Stimulated activated naive CD4-positive, alpha-beta T cell (primary cell): ENCODE results near the gene PACRG.

Experiments used
- DNase-seq, 6 experiments: peaks; one replicate each; lab custom pipeline; 2025; lab: John Stamatoyannopoulos, UW

The PACRG gene

GRCh38 chr6:163010145-163010544 lies 282.4 kb downstream of the PACRG start:
- DNase-seq: no peak

- DNase-seq: no peak
Measured at GRCh38 chr6:163014736-163015135, 287.0 kb downstream of the PACRG start.

GRCh38 chr6:163017801-163018200 lies 290.0 kb downstream of the PACRG start:
- no peak for DNase-seq

- DNase-seq: no peak
Measured at GRCh38 chr6:163019926-163020325, 292.2 kb downstream of the PACRG start.

- no peak for DNase-seq
Measured at GRCh38 chr6:163021054-163021453, 293.3 kb downstream of the PACRG start.

GRCh38 chr6:163023700-163024099 lies 295.9 kb downstream of the PACRG start:
- no peak for DNase-seq

- DNase-seq: no peak
Measured at GRCh38 chr6:163026893-163027292, 299.1 kb downstream of the PACRG start.

DNA sequence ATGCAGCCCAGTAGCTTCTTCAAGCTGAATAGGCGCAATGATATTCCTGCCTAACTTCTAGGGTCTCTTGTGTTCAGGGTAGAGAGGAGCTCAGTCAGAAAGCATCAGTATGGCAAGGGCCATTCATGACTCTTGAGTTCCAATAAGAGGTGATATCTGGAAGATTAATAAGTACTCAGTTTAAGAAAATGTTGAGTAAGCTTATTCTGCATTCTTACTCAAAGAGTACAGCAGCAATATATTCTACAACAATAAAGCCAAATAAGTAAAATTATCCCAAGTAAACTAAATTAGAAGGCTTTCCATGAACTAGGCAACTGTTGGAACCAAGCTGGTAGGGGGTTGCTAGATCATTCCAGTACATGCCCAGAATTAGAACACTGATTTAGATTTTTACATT lies 303.2 kb downstream of the PACRG start:
- DNase-seq: no peak

GRCh38 chr6:163031931-163032330 lies 304.2 kb downstream of the PACRG start:
- no peak for DNase-seq

- no peak for DNase-seq
Measured at GRCh38 chr6:163036160-163036645, 308.4 kb downstream of the PACRG start.

DNA sequence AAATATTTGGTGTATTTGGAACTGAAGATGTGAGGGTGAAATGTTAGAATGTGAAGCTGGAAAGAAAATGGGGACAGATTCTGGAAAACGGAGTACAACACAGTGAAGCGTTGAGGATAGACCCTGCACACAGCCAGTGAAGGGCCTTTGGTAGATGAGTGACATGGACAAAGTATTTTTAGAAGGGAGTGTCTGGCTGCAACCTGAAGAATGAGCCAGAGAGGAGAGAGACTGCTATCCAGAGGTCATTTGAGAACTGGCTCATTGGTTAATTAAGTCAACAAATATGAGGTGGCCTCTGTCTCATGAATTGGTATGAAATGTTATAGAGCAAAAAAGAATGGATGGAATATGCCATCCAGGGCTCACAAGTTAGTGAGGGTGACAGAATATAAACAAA lies 310.5 kb downstream of the PACRG start:
- DNase-seq: no peak

- no peak for DNase-seq
Measured at GRCh38 chr6:163048345-163048744, 320.6 kb downstream of the PACRG start.

- DNase-seq: no peak
Measured at GRCh38 chr6:163053667-163054344, 326.0 kb downstream of the PACRG start.

GRCh38 chr6:163054641-163055040 lies 326.9 kb downstream of the PACRG start:
- DNase-seq: no peak

GRCh38 chr6:163057260-163057659 lies 329.5 kb downstream of the PACRG start:
- DNase-seq: no peak

GRCh38 chr6:163062790-163063189 lies 335.0 kb downstream of the PACRG start:
- no peak for DNase-seq

GRCh38 chr6:163063561-163063960 lies 335.8 kb downstream of the PACRG start:
- DNase-seq: no peak

- no peak for DNase-seq
Measured at GRCh38 chr6:163064397-163064796, 336.6 kb downstream of the PACRG start.

DNA sequence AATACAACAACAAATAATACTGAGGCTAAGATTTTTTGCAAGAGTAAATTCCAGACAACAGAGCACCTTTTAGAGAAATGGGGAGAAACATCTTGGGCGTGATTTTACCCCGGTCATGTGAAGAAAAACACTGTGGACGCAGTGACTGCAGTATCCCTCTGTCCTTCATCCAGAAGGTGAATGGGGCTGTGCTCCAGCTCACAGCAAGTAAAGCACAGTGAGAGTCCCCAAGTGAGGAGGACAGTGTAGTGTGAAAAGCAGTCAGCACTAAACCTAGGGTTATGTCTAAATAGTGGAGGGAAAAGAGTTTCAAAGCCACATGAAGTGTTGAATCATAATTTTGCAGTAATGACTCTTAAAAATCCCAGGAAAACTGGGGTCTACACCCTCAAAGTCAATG lies 338.4 kb downstream of the PACRG start:
- DNase-seq: no peak

DNA sequence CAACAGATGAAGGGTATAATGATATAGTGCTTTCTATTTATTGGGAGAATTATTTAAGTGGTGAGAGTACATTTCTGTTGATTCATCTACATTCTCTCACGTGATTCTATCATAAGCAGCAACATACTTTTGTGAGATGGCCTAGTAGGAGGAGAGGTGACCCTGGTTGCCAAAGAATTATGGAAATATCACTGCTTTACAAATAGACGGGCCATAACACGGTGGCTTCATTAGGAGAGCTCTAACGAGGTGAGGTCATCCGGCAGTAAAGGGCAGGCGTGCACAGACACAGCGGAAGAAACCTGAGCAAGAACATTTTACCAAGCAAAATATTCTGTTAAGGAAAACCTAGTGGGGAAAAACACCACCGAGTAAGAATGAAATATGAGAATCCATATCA lies 349.4 kb downstream of the PACRG start:
- DNase-seq: no peak

DNA sequence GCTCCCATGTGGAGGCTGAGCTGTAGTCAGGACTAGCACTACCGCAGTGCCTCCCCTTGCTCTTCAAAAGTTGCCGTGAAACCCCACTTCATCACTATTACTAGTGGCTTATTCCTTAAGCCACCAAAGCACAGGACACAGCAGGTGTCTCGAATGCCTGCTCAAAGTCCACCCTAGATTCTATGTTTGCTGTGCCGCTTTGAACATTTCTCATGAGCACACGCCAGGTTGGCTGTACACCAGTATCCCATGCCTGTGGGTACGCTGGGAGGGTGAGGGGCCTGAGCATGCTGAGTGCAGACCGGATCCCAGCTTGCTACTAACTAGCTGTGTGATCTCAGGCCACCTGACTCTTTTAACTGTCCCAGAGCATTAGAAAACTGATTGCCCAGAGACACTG lies 350.9 kb downstream of the PACRG start:
- DNase-seq: no peak

- no peak for DNase-seq
Measured at GRCh38 chr6:163080228-163080627, 352.5 kb downstream of the PACRG start.

- DNase-seq: no peak
Measured at GRCh38 chr6:163083141-163083540, 355.4 kb downstream of the PACRG start.

GRCh38 chr6:163085426-163085825 lies 357.7 kb downstream of the PACRG start:
- no peak for DNase-seq
